Left ventricle myocardium inferior (tissue), 1 donor: ENCODE measurements around the gene CYP4F12. TPM values are rescaled to one million over a fixed set of nuclear protein-coding genes. Genes with fewer than 3 reads are reported as not detected.

Experiments
- DNase-seq: peaks from one replicate; pipeline ENCODE4 v3.0.0-alpha.2; 2020
- H3K27ac ChIP-seq: fragments of 200-600 bp; replicated peaks from 2 replicates; pipeline ENCODE4 v1.8.0; 2021
- H3K27me3 ChIP-seq: fragments of 200-600 bp; 2 replicates; pipeline ENCODE4 v1.8.0; 2021; ENCODE audit warnings: low read depth
- H3K36me3 ChIP-seq: fragments of 200-600 bp; 2 replicates; pipeline ENCODE4 v1.8.0; 2021
- H3K4me1 ChIP-seq: fragments of 200-600 bp; 2 replicates; pipeline ENCODE4 v1.8.0; 2021
- H3K4me3 ChIP-seq: fragments of 200-600 bp; 2 replicates; pipeline ENCODE4 v1.8.0; 2021; ENCODE audit warnings: mild to moderate bottlenecking, moderate library complexity
- H3K9me3 ChIP-seq: fragments of 200-600 bp; replicated peaks from 2 replicates; pipeline ENCODE4 v1.8.0; 2021
- CTCF ChIP-seq: fragments of 200-600 bp; IDR thresholded peaks from 2 replicates; pipeline ENCODE4 v1.8.0; 2021; ENCODE audit warnings: antibody characterized with exemption, mild to moderate bottlenecking, borderline replicate concordance
- intact Hi-C: fragments of 100-400 bp; cut with micrococcal nuclease; formaldehyde crosslinking; loops from one replicate; pipeline ENCODE4 v1.11.0; 2022
- total RNA-seq: library from RNA; stranded (reverse); fragmentation: NEBNext Ultra II Directional; extraction: Animal tissue kit (Norgen Biotek cat#: 25700); gene quantifications from one replicate; pipeline ENCODE4 v1.2.1, GENCODE V29; 2021
- donor health status: DM: no; HTN: yes; CAD: no; lungs with severe emphysema.

Gene CYP4F12
- total RNA-seq, 1 donor from 2014 or later = 3.3 TPM

- DNase-seq = no peak
- Histone ChIP-seq H3K4me3 (no peak overlapping the region), H3K4me1 (no peaks in the 10 kb centered on the region), H3K27me3 (peaks cover 79% of the 10 kb centered on the region), H3K9me3 (no peaks in the 10 kb centered on the region), H3K36me3 (no peaks in the 10 kb centered on the region), H3K27ac (no peak overlapping the region)
- intact Hi-C loops = no loop called here
- TF ChIP-seq CTCF = peak; percentile 54
These were observed 41.1 kb upstream of the CYP4F12 start for GRCh38 chr19:15631817-15632216.

DNA sequence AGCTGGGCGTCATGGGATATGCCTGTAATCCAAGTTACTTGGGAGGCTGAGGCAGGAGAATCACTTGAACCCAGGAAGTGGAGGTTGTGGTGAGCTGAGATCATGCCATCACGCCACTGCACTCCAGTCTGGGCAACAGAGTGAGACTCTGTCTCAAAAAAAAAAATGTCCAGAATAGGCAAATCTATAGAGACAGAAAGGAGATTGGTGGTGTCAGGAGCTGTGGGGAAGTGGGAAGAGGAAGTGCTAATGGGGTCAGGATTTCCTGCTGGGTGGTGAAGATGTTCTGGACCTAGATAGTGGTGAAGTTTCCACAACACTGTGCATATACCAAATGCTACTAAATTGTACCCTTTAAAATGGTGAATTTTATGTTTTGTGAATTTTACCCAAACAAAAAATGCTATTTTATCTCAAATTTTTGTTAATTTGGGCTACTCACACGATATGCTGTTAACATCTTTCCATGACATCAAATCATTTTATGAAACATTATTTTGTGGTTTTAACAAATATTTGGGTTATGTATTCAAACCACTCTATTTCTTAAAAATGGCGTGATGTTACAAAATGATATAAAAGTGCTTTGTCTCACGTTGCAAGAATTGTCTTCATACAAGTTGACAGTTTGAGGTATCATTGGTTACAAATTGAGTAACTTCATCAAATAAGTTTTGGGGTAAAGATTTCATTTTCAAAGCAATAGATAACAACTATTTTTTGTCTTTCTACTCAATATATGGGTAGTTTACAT, 39.6 kb upstream of the CYP4F12 start:
- peaks cover 68% of the 10 kb centered on the region for H3K27me3 ChIP-seq
- intact Hi-C loops = no loop called here
- no peaks in the 10 kb centered on the region for H3K4me1 ChIP-seq
- H3K27ac ChIP-seq = no peak overlapping the region
- no peak overlapping the region for H3K4me3 ChIP-seq
- H3K9me3 ChIP-seq = no peaks in the 10 kb centered on the region
- DNase-seq = no peak
- TF ChIP-seq CTCF = no peak
- no peaks in the 10 kb centered on the region for H3K36me3 ChIP-seq

- no peaks in the 10 kb centered on the region for H3K36me3 ChIP-seq
- no peak overlapping the region for H3K27ac ChIP-seq
- no peaks in the 10 kb centered on the region for H3K9me3 ChIP-seq
- no peak for TF ChIP-seq CTCF
- peaks cover 60% of the 10 kb centered on the region for H3K27me3 ChIP-seq
- no peak overlapping the region for H3K4me3 ChIP-seq
- DNase-seq = no peak
- H3K4me1 ChIP-seq = no peaks in the 10 kb centered on the region
- intact Hi-C loops = no loop called here
These were observed 38.8 kb upstream of the CYP4F12 start for GRCh38 chr19:15634105-15634504.

GRCh38 chr19:15635016-15635805, 37.7 kb upstream of the CYP4F12 start:
- H3K27me3 ChIP-seq = peaks cover 55% of the 10 kb centered on the region
- no peaks in the 10 kb centered on the region for H3K4me1 ChIP-seq
- intact Hi-C loops = no loop called here
- no peak for DNase-seq
- no peak overlapping the region for H3K27ac ChIP-seq
- H3K9me3 ChIP-seq = no peaks in the 10 kb centered on the region
- no peak overlapping the region for H3K4me3 ChIP-seq
- no peak for TF ChIP-seq CTCF
- no peaks in the 10 kb centered on the region for H3K36me3 ChIP-seq

DNA sequence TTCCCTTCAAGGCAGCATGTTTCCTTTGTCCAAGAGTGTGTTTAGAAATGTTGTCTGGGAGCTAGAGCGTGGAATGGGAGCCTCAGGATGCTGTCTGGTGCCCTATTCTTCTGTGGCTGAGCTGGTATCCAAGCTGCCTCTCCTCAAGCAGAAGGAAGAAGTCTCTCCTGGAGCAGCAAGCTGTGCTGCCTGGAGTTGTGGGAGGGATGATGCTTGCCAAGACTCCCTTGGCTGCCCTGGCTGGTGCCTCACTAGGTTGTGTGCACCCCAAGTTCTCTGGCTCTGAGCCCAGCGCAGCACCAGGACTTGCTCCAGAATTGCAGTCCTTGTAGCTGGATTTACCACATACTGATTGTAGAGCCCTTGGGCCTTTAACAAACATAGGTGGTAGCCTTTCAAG, 36.9 kb upstream of the CYP4F12 start:
- Histone ChIP-seq H3K4me3 (no peak overlapping the region), H3K27me3 (peaks cover 47% of the 10 kb centered on the region), H3K27ac (no peak overlapping the region), H3K36me3 (no peaks in the 10 kb centered on the region), H3K9me3 (no peaks in the 10 kb centered on the region), H3K4me1 (no peaks in the 10 kb centered on the region)
- no peak for TF ChIP-seq CTCF
- DNase-seq = no peak
- intact Hi-C loops = no loop called here
